SIG-M5 (cell line): Measurements from ENCODE around the gene KCNS1.

Experiments
- DNase-seq: peaks from one replicate; lab custom pipeline; 2025; lab: John Stamatoyannopoulos, UW

KCNS1 gene

DNA sequence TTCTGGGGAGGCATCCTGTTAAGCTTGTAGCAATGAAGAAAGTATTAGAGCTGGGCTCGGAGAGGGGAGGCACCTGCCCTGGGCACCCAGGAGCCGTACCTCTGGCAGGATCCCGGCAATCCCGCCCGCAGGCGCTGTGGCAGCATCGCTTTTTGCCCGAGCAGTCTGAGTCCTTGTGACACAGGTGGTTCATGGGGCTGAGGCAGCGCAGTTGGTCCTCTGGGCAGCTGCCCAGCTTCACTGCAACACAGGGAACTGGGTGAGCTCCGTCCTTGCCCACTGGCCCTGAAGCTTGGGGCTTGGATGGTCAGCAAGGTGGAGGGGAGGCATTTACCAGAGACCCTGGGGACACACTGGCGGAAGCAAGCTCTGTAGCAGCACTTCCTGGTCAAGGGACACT lies 9.4 kb upstream of the KCNS1 start:
- DNase-seq: no peak

DNA sequence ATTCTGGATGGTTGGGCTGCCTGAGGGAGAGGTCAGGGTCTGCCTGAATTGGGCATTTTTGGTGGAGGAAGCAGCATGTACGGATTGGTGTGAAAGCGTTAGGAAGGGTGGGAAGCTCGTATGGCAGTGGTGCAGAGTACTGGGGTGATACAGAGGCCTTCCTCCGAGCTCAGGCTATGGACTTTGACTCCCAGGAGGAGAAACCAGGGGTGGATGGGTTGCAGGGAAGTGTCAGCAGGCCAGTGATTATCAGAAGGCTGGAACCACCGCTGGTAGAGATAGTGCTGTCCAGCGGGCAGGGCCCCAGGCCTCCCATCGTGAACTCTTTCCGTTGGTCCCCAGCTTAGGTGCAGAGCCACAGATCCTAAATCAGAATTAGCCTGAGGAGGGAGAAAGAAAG lies 8.7 kb upstream of the KCNS1 start:
- DNase-seq: no peak

DNA sequence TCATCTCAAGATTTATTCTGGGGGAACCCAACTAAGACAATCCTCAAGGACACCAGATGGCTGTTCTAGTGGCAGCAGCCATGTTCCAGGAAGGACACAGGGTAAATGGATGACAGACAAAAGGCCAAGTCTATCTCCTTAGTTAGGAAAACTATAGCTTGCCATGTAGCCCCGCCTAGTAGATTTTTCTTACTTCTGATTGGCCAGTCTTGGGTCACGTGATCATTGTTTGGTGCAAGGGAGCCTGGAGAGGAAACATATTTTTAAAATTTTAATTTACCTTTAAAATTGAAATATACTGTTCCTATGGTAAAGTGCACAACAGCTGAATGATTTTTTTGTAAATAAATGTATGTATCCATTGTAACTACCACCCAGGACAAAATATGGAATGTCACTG lies 4.4 kb upstream of the KCNS1 start:
- no peak for DNase-seq

GRCh38 chr20:45104786-45105185 lies 3.9 kb upstream of the KCNS1 start:
- peak; percentile 46 for DNase-seq

GRCh38 chr20:45103072-45103471 lies 2.1 kb upstream of the KCNS1 start:
- no peak for DNase-seq

GRCh38 chr20:45101333-45101850 lies 465 bp upstream of the KCNS1 start:
- DNase-seq: no peak

- DNase-seq: no peak
These were observed 2.7 kb downstream of the KCNS1 start for GRCh38 chr20:45098103-45098773.

GRCh38 chr20:45097485-45098102 lies 3.3 kb downstream of the KCNS1 start:
- no peak for DNase-seq

GRCh38 chr20:45096781-45097180 lies 4.1 kb downstream of the KCNS1 start:
- no peak for DNase-seq

- DNase-seq: no peak
These were observed 5.1 kb downstream of the KCNS1 start for GRCh38 chr20:45095805-45096238.

DNA sequence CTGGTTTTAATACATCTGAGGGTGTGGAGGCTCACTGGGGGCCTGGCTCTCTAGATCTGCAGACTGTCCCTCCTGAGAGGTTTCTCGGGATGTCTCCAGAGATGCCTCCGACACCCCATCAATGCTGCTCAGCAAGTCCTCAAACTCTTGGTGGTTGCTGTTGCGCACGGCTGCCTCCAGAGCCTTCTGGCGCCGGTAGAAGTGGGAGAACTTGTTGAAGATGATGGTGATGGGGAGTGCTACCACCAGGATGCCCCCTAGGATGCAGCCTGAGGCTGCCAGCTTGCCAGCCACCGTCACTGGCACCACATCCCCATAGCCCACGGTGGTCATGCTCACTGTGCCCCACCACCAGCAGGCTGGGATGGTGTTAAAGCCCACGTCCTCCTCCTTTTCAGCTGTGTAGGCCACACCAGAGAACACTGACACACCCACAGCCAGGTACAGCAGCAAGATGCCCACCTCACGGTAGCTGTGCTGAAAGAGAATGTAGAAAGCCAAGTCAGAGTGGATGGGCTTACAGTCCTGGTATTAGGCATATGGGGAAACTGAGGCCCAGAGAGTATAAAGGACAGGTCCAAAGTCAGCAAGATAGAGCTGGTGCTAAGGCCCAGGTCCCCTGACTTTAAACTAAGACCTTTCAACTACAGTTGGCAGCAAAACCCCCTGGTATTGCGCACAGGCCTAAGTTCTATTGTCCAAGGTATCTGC lies 5.9 kb downstream of the KCNS1 start:
- no peak for DNase-seq

GRCh38 chr20:45094201-45094600 lies 6.7 kb downstream of the KCNS1 start:
- no peak for DNase-seq

GRCh38 chr20:45092898-45093297 lies 8.0 kb downstream of the KCNS1 start:
- no peak for DNase-seq

DNA sequence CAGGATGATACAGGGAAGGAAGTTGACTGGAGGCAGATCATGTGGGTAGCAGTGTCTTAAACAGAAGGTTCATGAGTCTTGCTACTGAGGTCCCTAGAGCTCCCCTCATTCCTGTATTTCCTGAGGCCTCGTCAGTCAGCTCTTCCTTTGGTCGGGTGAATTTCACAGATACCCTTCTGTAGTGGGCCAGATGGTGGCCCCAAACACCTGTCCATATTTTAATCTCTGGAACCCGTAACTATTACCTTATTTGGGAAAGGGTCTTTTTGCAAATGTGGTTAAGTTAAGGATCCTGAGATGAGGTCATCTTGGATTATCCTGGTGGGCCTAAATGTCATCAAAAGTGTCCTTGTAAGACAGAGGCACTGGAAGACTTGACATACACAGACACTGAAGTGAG lies 9.6 kb downstream of the KCNS1 start:
- DNase-seq: no peak

GRCh38 chr20:45090481-45090880 lies 10.4 kb downstream of the KCNS1 start:
- DNase-seq: no peak

- DNase-seq: no peak
These were observed 12.7 kb downstream of the KCNS1 start for GRCh38 chr20:45088247-45088646.

DNA sequence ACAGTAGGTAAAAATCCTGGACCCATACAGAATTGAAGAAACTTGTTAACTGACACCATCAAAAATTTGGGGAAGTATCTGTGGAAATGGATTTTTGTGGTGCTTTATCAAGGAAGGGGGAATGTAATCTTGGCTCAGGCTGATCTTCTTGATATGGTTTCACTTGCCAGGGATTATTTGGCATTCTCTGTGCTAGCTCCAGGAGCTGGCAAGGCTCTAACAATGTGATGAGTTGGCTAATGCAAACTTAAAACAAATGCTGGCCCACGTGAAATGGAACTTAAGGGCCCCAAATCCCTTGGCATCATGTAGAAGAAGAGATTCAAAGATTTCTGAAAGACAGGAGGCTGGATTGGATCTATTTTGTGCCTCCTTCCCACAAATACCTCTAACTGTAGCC lies 13.1 kb downstream of the KCNS1 start:
- no peak for DNase-seq

GRCh38 chr20:45087097-45087790 lies 13.7 kb downstream of the KCNS1 start:
- no peak for DNase-seq

- DNase-seq: no peak
These were observed 15.1 kb downstream of the KCNS1 start for GRCh38 chr20:45085867-45086266.

DNA sequence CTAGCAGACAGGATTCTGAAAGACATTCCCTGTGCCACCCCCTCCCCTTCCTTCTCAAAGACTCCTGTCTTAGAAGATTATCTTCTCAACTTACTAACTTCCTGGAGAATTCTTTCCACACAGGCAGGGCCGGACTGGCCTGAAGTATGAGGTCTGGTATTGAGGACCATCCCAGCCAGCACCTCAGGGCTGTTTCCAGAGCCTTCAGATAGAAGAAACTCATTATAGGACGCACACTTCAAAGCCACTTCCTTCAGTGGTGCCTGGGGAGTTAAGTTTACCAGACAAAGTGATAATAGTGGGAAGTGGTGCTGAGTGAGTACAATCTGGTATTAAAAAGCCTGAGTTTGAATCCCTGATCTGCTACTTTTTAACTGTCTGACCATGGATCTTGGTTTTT lies 15.6 kb downstream of the KCNS1 start:
- DNase-seq: no peak

DNA sequence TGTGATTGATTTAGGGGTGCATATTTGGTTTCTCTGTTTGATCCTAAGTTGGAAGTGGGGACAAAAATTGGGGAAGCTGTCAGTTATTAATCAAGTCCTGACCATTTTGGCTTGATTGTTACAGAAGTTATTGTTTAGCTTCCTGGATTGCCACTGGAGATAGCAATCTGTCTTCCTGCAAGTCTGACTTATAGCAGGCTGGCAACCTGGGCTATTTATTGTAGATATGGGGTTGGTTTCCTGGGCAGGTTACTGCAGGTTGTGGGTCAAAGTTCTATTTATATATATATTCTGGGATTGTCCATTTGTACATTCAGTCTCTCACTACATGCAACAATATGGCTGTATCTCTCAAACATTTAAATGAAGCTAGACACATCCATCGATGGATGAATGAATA lies 17.8 kb downstream of the KCNS1 start:
- no peak for DNase-seq

DNA sequence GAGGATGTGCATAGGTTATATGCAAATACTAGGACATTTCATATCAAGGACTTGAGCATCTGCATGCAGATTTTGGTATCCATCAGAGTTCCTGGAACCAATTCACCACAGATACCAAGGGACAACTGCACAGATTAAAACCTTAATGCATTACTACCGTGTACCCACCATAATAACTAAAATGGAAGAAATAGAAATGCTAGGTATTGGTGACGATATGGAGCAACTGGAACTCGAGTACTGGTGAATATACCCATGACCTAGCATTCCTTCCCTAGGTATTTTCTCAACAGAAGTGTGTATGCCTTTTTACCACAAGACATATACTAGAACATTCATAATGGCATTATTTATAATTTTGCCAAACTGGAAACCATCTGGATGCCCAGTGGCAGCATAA lies 18.5 kb downstream of the KCNS1 start:
- no peak for DNase-seq
